Right kidney (tissue), 1 donor: ENCODE results near the gene STYXL2.

Source experiments
- DNase-seq: peaks from one replicate; pipeline ENCODE4 v3.0.0-alpha.2; 2016

The STYXL2 gene

DNA sequence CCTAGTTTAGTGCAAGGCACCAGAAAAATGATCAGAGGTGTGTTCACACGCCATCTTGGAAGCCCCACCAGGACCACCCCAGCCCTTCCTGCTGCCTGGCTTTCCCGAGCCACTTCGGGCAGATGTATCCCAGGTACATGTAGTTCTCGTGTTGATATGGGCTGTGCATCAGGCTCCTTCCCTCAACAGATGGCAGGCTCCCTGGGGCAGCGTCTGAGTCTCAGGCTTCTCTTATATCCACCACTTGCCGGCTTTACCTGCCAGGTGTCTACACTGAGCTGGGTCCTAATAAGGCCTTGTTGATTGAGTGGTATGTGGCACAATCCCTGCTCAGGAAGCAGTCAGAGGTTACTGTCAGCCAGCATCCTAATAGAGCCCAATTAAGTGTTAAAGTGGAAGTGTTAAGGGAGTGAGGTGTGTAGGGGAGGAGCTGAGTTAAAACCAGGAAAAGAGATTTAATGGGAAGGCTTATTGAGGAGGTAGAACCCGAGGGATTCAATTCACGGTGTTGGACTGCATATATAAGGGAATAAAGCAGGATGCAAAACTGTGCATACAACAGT lies 12.2 kb upstream of the STYXL2 start:
- DNase-seq, result no peak

DNA sequence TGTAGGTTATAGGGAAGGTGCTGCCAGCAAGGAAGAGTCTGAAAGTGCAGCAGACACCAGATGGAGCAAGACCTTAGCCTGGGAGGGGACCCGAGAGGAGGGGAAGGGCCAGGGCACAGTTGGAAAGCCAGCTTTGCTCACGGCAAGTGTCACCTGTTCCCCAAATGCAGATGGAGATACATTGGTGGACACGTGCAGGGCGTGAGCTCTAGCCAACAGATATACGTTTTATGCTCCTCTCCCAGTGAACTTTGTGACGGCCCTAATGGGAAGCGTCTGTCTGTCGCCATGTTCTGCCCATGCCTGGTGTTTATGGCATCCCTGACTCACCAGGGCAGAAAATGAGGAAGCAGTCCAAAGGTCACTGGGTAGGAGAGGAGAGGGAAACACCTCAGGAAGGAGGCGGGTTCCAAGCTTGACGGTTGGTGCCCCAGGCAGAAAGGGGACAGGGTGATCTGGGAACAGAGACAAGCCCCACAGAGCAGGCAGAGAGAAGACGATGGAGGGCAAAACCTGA lies 11.3 kb upstream of the STYXL2 start:
- no peak for DNase-seq

DNA sequence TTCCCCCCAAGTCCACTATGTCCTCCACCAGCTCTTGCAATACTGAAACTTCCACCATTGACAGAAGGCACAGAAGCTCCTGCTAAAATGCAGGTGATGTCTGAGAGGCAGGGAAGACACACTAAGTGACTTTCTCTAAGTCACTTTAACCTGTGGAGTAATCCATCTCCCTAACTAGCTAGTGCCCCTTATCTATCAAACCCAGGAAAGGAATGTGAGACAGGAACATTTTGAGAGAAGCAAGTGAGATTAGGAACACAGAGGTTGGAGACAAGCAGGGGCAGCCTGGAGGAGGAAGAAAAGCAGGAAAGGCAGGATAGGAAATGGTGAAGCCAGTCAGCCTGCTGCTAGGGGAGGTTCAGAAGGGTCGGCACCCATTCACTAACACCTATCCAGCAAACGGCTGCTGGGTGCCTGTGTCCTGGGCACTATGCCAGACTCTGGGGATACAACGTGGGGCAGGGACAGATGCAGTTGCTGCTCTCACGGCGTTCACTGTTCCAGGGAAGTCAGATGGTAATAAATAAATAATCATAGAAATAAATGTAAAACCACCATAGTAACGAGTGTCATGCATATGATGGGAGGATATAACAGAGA lies 10.7 kb upstream of the STYXL2 start:
- no peak for DNase-seq

DNA sequence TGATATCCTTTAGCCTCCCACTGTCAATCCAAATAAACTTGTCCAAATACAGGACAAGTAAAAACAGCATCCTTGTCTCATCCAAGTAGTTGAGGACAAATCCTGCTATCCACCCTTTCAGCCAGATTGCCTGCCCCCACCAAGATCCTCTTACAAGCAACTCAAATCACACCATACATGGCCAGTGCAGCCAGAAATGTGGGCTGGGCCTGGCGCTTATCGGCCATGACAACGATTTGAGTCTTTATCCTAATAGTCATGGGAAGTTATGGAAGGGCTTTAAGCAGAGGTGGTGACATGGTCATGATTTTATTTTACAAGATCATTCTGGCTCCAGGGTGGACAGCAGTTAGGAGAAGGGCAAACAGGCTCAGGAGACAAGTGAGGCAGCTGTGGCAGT lies 10.0 kb upstream of the STYXL2 start:
- DNase-seq, result no peak

DNA sequence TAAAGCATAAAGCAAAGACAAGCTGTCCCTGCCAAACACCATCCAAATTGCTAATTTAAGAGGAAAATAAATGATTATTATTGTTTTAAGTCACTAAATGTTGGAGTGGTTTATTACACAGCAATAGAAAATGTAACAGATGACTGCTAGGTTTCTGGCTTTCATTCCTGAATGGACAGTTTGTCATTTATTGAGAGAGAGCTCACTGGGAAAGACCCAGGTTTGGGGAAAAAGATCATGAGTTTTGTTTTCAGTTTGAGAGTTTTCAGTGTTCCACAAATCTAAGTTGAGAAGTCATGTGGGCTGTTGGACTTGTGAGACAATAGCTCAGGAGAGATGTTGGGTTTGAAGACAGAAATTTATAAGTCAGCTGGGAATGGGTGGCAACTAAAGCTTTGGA lies 9.1 kb upstream of the STYXL2 start:
- DNase-seq, result no peak

DNA sequence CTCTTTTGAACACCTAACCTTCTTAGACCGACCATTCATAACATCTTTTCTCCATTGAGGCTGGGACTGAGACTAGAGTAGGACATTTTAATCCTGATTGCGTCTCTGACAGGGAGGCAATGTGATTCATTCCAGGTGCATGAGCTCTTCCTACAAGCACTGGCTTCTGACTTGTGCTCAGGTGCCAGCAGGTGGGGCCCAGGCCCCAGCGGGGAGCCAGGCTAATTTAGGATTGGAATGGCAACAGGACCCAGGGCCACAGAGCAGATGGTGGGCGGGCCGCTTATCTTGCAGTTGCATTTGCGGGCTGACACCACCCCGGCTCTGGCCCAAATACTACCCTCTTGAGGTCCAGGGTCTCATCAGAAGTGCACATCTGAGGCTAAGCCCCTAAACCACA lies 7.8 kb upstream of the STYXL2 start:
- no peak for DNase-seq

DNA sequence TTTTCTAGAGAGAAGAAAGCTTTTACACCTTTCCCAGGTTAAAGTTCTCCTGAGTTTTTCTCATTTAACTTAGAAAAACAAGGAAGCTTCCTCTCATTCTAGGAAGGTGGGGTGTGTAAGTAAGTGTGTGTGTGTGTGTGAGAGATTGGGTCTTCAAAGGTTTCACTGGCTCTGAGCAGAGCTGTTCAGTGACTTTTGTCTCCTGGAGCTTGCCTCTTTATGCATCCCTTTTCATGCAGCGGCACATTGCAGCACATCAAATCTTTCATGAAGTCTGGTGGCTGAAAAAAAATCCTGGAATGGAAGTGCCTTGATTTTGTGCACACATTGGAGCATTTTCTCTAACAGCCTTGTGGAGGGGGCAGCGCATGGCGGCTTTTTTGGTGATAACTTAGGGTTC lies 7.1 kb upstream of the STYXL2 start:
- DNase-seq, result no peak

DNA sequence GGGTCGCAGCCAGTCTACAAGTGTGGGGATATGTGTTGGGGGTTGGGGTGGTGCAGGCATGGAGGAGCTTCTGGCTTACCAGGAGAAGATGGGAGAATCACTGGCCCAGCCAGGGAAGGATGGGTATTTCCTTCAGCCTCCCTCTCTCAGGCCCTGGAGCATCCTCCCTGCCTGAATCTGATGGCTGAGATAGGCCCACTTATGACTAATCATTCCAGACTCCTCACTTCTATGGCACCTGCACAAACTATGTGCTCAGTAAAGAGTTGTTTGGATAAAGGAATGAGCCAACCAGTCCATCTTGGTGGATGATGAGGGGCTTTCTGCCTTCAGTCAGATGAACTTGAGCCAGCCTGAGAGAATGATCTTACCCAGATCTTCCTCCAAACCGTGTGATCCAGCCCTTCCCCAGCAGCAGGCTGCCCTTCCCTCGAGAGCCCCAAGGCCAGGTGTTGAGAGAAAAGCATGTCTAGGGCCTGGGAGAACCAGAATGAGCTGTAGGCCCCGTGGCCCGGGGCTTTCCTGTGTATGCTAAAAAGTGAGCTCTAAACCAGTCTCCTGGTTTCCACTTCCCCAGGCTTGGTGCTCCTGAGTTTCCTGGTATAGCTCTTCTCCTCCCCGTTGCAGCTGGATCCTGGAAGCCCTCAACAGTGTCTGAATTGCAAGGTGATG lies 5.0 kb upstream of the STYXL2 start:
- DNase-seq, result no peak

DNA sequence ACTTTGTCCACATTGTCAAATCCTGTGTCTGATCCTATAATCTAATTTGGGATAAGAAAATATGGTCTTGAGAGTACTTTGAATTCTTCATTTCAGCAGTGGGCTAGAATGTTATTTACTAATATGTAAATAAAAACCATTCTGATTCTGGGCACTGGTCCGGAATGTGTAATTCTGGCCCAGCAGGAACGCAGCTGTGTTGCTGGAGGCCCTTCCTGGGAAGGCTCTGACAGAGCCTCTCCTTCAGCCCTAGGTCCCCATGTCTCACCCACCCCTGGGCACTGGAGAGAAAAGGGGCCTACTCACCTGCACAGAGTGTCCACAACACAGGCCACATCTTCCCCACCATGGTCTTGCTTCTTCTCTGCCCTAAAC lies 3.9 kb upstream of the STYXL2 start:
- no peak for DNase-seq

DNA sequence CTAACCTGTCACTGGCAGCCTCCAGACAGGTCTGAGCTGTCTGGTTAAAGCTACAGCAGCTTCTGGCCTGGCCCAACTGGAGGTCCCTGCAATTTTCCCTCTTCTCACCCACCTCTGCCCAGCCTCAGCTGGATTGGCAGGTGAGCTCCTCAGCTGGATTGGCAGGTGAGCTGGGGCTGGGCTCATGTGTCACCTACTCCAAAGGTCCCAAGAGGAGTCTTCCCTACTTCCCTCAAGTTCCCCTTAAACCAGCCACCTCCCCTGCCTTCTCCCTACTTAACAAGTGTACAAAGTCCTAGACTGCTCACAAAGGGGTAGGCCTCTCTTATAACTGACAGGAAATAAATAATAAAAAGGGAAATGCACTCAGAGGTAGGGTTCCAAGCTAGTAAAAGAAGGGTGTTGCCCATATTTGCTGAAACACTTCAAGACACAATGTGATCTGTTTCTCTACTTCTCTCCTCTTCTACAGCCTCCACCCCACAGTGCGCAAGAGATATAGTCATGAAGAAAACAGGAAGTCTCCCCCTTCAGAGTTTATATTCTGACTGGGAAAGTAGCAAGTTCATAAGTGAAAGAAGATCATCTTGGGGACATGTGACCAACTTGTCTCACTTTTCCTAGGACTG lies 3.4 kb upstream of the STYXL2 start, which contains the start of gene GPA33:
Gene GPA33 (minus strand): TSS at position 64 of the 629 bp plus-strand sequence. CDS start 90 bp downstream, outside the sequence.
- DNase-seq, result no peak

DNA sequence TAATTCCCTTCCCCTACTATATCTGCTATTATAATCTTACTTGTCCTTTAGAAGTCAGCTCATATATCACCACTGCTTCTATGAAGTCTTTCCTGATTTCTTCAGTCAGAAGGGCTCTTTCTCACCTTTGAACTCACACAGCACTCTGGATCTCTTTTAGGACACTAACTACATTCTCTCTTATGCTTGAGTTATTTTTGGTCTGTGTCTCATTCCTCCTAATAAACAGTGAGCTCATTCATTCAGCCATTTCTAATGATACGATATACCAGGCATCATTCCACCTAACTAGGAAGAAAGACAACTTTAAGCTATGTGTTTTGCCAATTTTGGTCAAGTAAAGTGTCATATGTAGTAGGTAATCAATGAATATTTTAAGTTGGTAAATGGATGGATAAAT lies 1.2 kb upstream of the STYXL2 start:
- no peak for DNase-seq

DNA sequence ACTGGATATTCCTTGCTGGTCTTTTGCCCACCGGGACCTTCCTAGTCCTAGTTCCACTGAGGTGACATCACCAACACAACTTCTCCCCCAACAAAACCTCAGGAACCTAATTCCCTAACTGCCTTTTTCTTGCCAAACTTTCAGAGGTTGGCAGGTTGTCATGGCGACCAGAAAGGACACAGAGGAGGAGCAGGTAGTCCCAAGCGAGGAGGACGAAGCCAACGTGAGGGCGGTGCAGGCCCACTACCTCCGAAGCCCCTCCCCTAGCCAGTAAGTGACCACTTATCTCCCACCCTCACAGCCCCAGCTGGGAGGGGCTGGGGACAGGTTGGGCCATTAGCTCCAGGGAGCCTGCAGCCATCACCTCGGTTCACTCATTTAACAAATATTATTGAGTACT lies 815 bp downstream of the STYXL2 start:
- no peak for DNase-seq

DNA sequence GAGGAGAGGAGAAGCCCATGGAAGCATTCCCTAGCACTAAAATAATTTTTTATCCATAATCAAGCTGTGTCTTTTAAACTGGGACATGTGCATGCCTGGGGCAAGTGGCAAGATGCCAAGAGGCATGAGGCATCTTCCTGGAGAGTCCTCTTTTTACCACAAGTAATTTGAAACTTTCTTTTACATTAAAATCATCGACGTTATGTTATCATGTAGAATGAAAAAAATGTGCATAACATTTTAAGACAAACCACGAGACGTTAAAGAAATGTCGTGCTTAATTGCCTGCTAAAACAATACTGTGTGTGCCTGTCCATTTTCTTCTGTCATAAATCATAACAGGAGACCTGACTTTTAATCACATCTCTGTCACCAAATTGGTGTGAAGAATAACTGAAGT lies 1.5 kb downstream of the STYXL2 start:
- no peak for DNase-seq

DNA sequence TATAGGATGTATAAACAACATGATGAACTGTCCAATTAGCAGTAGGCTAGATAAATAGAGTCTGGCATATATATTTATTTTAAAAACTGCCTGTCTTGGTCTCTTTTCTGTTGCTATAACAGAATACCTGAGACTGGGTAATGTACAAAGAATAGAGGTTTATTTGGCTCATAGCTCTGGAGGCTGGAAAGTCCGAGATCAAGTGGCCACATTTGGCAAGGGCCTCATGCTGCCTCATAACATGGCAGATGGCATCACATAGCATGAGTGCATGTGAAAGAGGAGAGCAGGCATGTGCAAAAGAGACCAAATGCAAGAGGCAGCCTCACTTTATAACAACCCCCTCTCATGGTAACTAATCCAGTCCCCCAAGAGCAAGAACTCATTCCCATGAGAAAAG lies 6.0 kb downstream of the STYXL2 start:
- no peak for DNase-seq

DNA sequence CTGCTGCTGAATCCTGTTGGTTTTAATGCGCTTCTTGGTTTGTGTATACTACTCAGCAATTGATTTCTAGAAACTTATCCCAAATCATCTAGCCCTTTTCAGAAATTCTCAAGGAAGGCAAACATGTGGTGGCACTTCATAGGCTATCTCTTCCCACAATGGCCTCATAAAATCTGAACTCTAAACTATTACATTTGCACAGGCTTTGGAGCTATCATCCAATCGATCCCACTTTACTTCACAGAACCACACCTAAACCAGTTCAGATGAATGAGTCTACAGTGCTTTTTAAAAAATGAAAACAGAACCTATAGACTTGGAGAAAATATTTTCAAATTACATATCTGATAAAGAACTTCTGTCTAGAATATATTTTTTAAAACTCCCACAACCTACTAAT lies 6.9 kb downstream of the STYXL2 start:
- DNase-seq, result no peak

DNA sequence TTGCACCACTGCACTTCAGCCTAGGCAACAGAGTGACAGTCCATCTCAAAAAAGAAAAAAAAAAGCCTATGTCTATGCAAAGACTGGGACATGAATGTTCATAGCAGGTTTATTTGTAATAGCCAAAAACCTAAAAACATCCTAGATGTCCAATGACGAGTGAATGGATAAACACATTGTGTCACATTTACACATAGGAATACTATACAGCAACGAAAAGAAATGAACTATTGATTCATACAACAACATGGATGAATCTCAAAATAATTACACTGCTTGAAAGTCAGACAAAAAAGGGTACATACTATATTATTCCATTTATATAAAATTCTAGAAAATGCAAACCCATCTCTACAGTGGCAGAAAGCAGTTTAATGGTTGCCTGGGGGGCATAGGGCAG lies 7.9 kb downstream of the STYXL2 start:
- no peak for DNase-seq

DNA sequence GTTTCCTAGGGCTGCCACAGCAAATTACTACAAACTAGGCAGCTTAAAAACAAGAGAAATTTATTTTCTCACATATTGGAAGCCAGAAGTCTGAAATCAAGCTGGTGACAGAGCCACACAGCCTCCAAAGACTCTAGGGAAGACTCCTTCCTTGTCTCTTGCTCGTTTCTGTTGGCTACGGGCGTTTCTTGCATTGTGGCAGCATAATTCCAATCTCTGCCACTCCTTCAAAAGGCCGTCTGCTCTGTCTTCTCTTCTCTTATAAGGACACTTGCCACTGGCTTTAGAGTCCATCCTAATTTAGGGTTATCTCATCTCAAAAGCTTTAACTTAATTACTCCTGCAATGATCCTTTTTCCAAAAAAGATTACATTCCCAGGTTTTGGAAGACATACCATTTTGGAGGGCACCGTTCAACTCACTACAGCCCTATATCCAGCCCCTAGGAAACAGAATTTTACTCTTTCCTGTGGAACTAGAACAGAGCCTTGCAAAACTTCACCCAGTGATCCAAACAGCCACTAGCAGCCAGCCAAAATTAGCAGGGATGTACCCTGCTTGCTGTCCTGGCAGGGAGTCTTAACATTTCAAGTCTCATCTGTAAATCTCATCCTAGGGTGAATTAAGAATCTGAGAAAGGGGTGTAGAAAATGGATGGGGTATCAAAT lies 9.2 kb downstream of the STYXL2 start:
- DNase-seq, result no peak

DNA sequence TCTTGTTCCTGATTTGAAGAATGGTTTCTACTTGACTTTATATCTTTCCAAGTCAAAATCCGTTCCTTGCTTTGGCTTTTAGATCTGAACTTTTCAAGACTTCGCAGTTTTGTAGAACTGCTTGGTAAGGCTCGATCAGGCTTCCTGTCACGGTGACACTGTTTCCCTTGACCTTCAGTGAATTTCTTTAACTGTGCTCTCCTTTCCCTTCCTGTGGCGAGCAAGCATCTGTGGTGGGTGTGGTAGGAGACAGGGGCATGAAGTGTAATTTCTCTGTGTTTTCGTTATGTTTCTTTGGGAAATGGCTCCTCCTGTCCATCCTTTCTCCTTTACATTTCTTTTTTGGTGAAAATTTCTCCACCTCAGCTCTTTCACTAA lies 10.4 kb downstream of the STYXL2 start:
- no peak for DNase-seq

DNA sequence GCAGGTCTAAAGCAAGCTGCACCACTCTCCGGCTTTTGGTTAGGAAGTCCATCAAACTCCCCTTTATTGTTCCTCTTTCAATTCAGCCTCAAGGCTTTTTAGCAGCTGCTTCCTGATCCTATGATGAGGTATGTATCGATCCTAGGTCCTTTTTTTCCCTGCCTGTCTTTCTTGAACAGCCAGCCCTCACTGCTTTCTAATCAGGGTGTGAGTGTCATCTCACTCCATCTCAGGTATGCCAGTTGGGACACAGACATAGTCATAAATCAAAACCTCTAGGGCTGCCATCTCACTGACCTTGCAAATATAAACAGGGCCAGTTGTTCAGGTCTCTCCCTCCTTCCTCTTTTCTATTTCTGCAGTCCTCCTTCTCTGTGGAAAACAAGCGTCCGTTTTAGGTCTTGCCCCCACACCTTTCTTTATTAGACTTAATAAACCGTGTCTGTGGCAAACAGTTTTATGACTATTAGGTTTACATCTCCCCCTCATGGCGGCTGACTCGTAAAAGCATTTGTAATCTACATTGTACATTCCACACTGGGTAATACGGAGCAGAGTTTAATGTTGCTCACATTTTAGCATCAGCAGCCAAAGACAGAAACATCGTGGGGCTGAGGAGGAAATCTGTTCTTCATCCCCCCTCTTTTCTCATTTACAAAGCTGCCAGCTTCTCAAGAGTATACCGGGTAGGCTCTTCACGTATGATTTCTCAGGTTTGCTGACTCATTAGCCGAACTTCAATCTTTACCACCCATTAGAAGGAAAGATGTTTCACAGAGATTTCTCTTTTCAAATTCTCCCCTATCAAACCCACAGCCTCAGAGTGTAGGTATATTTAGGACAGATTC lies 11.6 kb downstream of the STYXL2 start:
- no peak for DNase-seq

DNA sequence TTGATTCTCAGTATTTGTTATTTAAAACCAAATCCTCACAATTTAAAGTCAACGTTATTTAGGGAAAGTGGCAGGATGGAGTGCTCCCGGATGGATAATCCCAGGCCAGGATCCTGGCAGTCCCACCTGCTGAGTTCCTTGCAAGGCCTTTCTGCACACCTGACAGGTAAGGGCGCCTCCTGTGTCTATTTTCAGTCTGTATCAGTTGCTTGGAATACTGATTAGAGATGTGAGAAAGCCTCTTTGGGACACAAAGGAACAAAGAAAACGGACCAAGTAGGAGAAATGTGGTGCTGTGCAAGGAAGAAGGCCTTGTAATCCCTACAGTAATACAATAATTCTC lies 12.2 kb downstream of the STYXL2 start:
- no peak for DNase-seq

DNA sequence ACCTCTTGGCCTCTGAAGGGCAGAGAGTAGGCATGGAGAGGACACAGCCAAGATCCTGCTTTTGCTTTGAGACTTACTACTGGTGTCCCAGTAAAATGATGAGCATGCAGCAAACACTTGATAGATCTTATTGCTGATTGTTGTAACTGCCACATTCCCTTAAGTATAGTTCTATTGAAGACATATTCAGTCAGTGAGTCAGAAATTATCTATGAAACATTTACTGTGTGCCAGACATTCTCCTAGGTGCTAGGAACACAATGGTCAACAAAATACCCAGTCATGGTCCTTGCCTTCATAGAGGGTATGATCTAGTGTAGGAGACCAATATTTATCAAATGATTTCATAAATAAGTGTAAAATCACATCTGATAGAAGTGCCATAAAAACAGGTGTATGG lies 13.6 kb downstream of the STYXL2 start:
- DNase-seq, result no peak

DNA sequence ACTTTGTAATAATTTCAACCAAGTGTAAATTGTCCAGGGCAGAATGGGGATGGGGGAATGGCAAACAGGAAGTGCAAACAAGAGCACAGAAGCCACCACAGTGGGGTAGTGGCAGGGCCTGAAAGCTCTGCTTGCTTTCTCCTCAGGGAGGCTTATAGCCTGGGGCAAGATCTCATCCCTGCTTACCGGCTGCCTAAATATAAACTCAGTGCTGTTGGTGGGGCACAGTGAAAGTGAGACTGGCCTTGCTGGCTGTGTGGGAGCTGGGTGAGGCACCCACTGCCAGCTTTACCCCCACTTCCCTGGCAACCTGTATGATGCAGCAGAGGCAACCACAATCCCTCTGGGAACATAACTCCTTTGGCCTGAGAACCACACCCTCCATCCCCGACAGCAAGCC lies 15.2 kb downstream of the STYXL2 start:
- no peak for DNase-seq
